ENCODE measurements around the gene SLC25A5. TPM values are rescaled to one million over a fixed set of nuclear protein-coding genes. Genes with fewer than 3 reads are reported as not detected.

Gene SLC25A5
- total RNA-seq, 1 experiment from 2014 or later: 573 TPM

GRCh38 chrX:119442286-119442685, 26.0 kb upstream of the SLC25A5 start (continued):
- TF ChIP-seq FOXP1 (CRISPR knock-in tag; IDR thresholded peaks at IDR 0.05; ENCODE audit: borderline replicate concordance): no peak
- no peak for TF ChIP-seq USF2 (CRISPR knock-in tag; IDR thresholded peaks at IDR 0.05)
- TF ChIP-seq SOX15 (CRISPR knock-in tag; IDR thresholded peaks at IDR 0.05): no peak
- no peak for TF ChIP-seq ZBTB21 (CRISPR knock-in tag; IDR thresholded peaks at IDR 0.05; ENCODE audit: borderline replicate concordance)
- TF ChIP-seq CBFB (CRISPR knock-in tag; IDR thresholded peaks at IDR 0.05; ENCODE audit: low read depth): no peak
- TF ChIP-seq STAT6 (CRISPR knock-in tag; conservative IDR thresholded peaks at IDR 0.05; ENCODE audit: low read depth): no peak
- TF ChIP-seq USF1 (CRISPR knock-in tag; IDR thresholded peaks at IDR 0.05): no peak
- no peak for TF ChIP-seq FOXP4 (CRISPR knock-in tag; IDR thresholded peaks at IDR 0.05)
- TF ChIP-seq CDX4 (CRISPR knock-in tag; IDR thresholded peaks at IDR 0.05; ENCODE audit: borderline replicate concordance): no peak
- no peak for TF ChIP-seq NR1H2 (CRISPR knock-in tag; IDR thresholded peaks at IDR 0.05)

GRCh38 chrX:119453202-119453601, 15.0 kb upstream of the SLC25A5 start:
- Mint-ChIP-seq H3K36me3 (no peaks in the 10 kb centered on the region), H3K4me3 (no peak overlapping the region), H3K27me3 (ENCODE audit: low read depth) (no peaks in the 10 kb centered on the region; the same call in 1 of the 2 replicates), H3K27ac (no peak overlapping the region), H3K9me3 (peaks cover 5% of the 10 kb centered on the region; the same call in 1 of the 2 replicates), H3K4me1 (peaks cover 2% of the 10 kb centered on the region; the same call in 1 of the 2 replicates)
- ChIA-PET POLR2A (no interaction called here), CTCF (interaction anchor here (1.0 to 1.3 kb wide), 2 partner anchors 15 to 25 kb away, joined by 3 read pairs; partner anchors contain the start of gene SLC25A5)
- ATAC-seq: no peak
- no peak for DNase-seq (ENCODE audit: low spot score)
- TF ChIP-seq NR1H2 (CRISPR knock-in tag; IDR thresholded peaks at IDR 0.05) (no peak), IRF2 (CRISPR knock-in tag; IDR thresholded peaks at IDR 0.05; ENCODE audit: borderline replicate concordance, low read depth) (no peak), AR (CRISPR knock-in tag; IDR thresholded peaks at IDR 0.05) (no peak), ZNF232 (CRISPR knock-in tag; IDR thresholded peaks at IDR 0.05) (no peak), CDX4 (CRISPR knock-in tag; IDR thresholded peaks at IDR 0.05; ENCODE audit: borderline replicate concordance) (no peak), RELA (CRISPR knock-in tag; IDR thresholded peaks at IDR 0.05; ENCODE audit: borderline replicate concordance) (no peak), OVOL2 (CRISPR knock-in tag; IDR thresholded peaks at IDR 0.05; ENCODE audit: borderline replicate concordance) (no peak), ARID4B (CRISPR knock-in tag; IDR thresholded peaks at IDR 0.05; ENCODE audit: borderline replicate concordance) (no peak), FOXJ3 (CRISPR knock-in tag; IDR thresholded peaks at IDR 0.05; ENCODE audit: borderline replicate concordance) (no peak), FOXK1 (CRISPR knock-in tag; IDR thresholded peaks at IDR 0.05) (no peak), ZMAT4 (CRISPR knock-in tag; IDR thresholded peaks at IDR 0.05) (no peak), ZNF121 (CRISPR knock-in tag; IDR thresholded peaks at IDR 0.05) (no peak)
